HG02759 (cell line): ENCODE measurements around the gene PIP4K2A.

ENCODE experiments used
- ATAC-seq: cut with Tn5 transposase; IDR thresholded peaks from one replicate; pipeline ENCODE4 v1.9.1; 2021; ENCODE audit warnings: mild to moderate bottlenecking, moderate library complexity; ENCODE audit not compliant: unreplicated experiment

PIP4K2A gene

GRCh38 chr10:22491480-22491879 lies 222.9 kb downstream of the PIP4K2A start:
- no peak for ATAC-seq

DNA sequence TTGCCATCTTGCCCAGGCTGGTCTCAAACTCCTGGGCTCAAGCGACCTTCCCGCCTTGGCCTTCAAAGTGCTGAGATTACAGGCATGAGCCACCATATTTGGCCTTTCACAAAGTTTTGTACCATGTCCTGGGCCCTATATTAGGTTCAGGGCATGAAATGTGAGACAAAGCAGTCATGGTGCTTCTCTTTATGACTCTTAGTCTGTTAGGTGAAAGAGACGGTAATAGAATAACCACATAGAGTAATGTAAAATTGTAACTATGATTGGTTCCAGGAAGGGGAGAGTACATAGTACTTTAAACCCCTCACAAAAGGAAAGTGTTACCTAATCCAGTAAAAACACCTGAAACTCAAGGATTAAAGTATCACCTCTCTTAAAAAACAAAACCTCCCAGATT lies 224.4 kb downstream of the PIP4K2A start:
- ATAC-seq, result peak; percentile 48

DNA sequence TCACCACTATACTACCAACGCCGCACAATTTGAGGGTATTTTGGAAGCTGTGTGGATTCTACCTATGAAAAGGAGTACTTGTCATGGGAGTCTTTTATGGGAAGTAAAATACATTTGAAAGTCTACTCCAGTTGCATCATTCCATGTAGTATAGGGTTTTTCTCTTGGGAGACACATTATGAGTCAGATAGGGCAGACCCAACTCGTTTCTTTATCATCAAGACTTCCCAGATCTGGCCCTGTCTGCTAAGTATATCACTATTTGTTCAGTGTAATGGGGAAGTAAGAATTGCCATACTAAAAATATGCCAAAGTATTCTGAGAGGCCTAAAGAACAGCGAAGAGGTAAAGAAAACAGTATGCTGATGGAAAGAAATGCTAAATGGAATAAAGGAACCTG lies 224.9 kb downstream of the PIP4K2A start:
- ATAC-seq, result peak; percentile 61

GRCh38 chr10:22486431-22486830 lies 227.9 kb downstream of the PIP4K2A start:
- no peak for ATAC-seq
